Uterus (tissue), 4 donors: Measurements from ENCODE around the gene ARRDC1. TPM values are rescaled to one million over a fixed set of nuclear protein-coding genes. Genes with fewer than 3 reads are reported as not detected.

Source experiments
- DNase-seq, 2 donors: peaks; one replicate each; pipeline ENCODE4 v3.0.0-alpha.2; 2019 to 2020
- H3K27ac ChIP-seq, 2 donors: fragments of 200-600 bp; sonication (generic); 1 replicate in 1 of 2; 2 replicates in 1 of 2; pipeline ENCODE4 v1.5.1; 2016 to 2018
- H3K27me3 ChIP-seq, 2 donors: fragments of 200-600 bp; sonication (generic); one replicate each; pipeline ENCODE4 v1.5.1; 2018 to 2019; ENCODE audit warnings: control low read depth in 1 of 2
- H3K36me3 ChIP-seq, 2 donors: fragments of 200-600 bp; sonication (generic); one replicate each; pipeline ENCODE4 v1.5.1; 2019; ENCODE audit warnings: control low read depth in 1 of 2
- H3K4me1 ChIP-seq, 2 donors: fragments of 200-600 bp; sonication (generic); one replicate each; pipeline ENCODE4 v1.5.1; 2018 to 2019; ENCODE audit warnings: control low read depth in 1 of 2
- H3K4me3 ChIP-seq, 2 donors: fragments of 200-600 bp; sonication (generic); 1 replicate in 1 of 2; 2 replicates in 1 of 2; pipeline ENCODE4 v1.5.1; 2018 to 2019; ENCODE audit warnings: mild to moderate bottlenecking in 1 of 2
- H3K9me3 ChIP-seq, 2 donors: fragments of 200-600 bp; sonication (generic); one replicate each; pipeline ENCODE4 v1.5.1; 2019; ENCODE audit warnings: control low read depth in 1 of 2
- POLR2A ChIP-seq, 2 donors: fragments of 450-650 bp; IDR thresholded peaks; one replicate each; pipeline ENCODE4 v1.6.1; 2016; ENCODE audit warnings: antibody characterized with exemption in 2 of 2, mild to moderate bottlenecking in 1 of 2, moderate library complexity in 1 of 2
- intact Hi-C: fragments of 100-400 bp; cut with DNase I; formaldehyde crosslinking; loops from one replicate; pipeline ENCODE4 v1.15.1; 2023; ENCODE audit warnings: low total_unique reads
- total RNA-seq, 4 donors: library from RNA; depleted of rRNA in 3 of 4; stranded (reverse); fragments of >200 nt in 3 of 4; gene quantifications; one replicate each; pipeline versions ENCODE4 v1.1.0 to v1.2.4, GENCODE V29; 2014 to 2023
- TF ChIP-seq, protein P1 (sequence below), 4 experiments: fragments of 200-600 bp in 2 of 4; fragments of 450-650 bp in 2 of 4; sonication (generic) in 2 of 4; IDR thresholded peaks; one replicate each; pipeline ENCODE4 v1.5.1; 2016 to 2019; ENCODE audit warnings: antibody characterized with exemption in 4 of 4, mild to moderate bottlenecking in 2 of 4, moderate library complexity in 1 of 4
- donor health status: DM: yes; HTN: yes; CAD: no.

ARRDC1 gene
- total RNA-seq, 4 donors from 2014 or later = 10.3 to 25.1 (median 21.3) TPM

DNA sequence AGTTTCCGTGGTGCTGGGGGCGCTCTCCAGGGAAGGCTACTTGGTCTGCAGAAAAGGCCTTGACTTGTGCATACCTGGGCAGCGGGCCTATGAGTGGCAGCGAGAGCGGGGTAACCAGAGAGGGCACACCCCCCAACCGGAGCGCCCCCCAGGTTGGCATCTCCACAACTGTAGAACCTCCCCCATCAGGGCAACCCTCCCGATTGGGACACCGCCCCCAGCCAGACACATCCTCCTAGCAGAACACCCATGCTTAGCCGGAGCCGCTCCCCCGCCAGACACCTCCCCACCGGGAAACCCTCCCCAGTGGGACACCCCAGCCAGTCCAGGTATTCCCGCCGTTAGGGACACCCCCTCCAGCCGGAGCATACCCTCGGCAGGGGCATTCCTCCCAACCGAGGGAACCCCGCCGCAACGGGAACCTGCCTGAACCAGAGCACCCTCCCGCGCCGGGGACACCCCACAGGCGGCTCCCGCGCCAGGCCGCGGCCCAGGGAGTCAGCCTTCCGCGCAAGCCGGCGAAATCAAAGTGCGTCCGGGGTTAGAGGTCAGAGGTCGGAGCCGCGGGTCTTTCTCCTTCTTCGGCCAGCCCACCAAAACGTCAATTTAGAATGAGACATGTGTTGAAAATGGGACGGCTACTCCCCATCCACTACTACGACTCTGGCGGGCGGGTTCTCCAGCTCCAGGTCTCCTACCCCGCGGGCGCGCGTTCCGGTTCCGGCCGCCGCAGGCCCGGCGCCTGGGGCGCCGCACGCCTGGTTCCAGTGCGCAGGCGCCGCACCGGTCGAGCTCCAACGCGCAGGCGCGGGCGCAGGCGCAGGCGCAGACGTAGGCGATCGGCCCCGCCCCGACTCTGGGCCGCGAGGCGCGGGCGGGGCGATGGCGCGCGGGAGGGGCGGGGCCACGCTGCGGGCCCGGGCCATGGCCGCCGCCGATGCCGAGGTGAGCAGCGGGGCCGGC lies 12.9 kb downstream of the ARRDC1 start, which contains the start of gene EHMT1:
EHMT1 (plus strand) TSS at position 901 of the 963 bp plus-strand sequence; CDS start at position 925, 24 bp downstream.
- H3K27me3 ChIP-seq = no peaks in the 10 kb centered on the region
- H3K27ac ChIP-seq = peak within 1 kb of the TSS; percentile 74 to 91
- peak; percentile 42 to 61 for TF ChIP-seq POLR2A (IDR thresholded peaks at IDR 0.05)
- TF ChIP-seq, protein P1, sequence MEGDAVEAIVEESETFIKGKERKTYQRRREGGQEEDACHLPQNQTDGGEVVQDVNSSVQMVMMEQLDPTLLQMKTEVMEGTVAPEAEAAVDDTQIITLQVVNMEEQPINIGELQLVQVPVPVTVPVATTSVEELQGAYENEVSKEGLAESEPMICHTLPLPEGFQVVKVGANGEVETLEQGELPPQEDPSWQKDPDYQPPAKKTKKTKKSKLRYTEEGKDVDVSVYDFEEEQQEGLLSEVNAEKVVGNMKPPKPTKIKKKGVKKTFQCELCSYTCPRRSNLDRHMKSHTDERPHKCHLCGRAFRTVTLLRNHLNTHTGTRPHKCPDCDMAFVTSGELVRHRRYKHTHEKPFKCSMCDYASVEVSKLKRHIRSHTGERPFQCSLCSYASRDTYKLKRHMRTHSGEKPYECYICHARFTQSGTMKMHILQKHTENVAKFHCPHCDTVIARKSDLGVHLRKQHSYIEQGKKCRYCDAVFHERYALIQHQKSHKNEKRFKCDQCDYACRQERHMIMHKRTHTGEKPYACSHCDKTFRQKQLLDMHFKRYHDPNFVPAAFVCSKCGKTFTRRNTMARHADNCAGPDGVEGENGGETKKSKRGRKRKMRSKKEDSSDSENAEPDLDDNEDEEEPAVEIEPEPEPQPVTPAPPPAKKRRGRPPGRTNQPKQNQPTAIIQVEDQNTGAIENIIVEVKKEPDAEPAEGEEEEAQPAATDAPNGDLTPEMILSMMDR (IDR thresholded peaks at IDR 0.05) = peak in 2 of 4 experiments; percentile 11 to 35
- intact Hi-C loops = no loop called here
- peak; percentile 79 to 92 for DNase-seq
- H3K4me3 ChIP-seq = peak within 1 kb of the TSS; percentile 72 to 87
- no peaks in the 10 kb centered on the region for H3K9me3 ChIP-seq
- no peaks in the 10 kb centered on the region for H3K36me3 ChIP-seq
- H3K4me1 ChIP-seq = peaks cover 4 to 16% of the 10 kb centered on the region in 2 donors

DNA sequence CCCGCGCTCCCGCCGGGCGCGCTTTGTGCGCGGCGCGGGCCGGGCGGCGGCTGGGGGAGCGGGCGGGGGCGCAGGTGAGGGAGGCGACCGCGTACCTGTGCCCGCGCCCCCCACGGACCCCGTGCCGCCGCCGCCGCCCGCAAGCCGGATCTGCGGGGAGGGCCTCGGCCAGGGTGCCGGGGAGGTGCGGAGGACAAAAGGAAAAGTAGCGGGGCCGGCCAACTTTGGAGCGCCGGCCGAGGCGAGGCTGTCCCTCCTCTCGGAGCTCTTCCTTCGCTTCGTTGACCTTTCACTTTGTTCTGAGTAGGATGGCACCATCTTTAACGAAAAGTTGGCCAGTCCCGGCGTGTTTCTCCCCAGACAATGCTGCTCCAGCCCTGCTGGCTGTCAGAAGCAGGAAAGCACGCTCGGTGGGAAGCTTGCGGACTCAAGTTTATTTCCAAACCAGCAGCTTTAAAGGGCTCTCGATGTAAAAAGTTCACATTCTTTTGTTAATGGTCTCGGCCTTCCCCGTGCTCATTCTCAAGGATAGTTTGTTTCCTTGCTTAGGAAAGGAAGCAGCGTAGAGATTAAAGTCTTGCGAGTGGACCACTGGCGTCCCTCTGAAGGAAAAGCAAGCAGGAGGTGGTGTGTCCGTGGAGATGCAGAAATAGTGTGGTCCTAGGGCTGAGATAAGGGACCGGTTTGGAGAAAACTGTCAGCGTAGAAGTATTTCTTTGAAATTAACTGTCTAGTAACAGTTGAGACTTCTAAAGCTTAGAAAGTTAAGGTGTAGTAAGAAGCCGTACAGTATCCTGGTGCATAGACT lies 14.0 kb downstream of the ARRDC1 start:
- peaks cover 4 to 16% of the 10 kb centered on the region in 2 donors for H3K4me1 ChIP-seq
- TF ChIP-seq POLR2A (IDR thresholded peaks at IDR 0.05) = no peak
- TF ChIP-seq, protein P1 (IDR thresholded peaks at IDR 0.05) = no peak
- intact Hi-C loops = no loop called here

DNA sequence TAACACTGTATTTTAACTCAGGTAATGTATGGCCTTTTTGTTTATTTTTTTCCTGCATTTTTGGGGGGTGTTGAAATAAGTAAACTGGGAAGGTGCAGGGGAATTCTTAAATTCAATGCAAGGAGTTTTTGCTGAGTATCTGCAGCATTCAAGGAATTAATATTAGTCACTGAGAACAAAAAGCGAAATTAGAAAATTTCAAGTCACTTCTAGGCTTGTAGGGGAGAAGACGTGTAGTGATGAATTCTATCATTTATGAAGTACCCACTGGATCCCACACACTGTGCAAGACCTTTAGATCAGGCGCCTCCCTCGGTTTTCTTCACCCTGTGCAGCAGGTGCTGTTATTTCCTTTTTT lies 14.5 kb downstream of the ARRDC1 start:
- H3K36me3 ChIP-seq = no peaks in the 10 kb centered on the region
- H3K4me1 ChIP-seq = peaks cover 4 to 16% of the 10 kb centered on the region in 2 donors
- DNase-seq = no peak
- peak overlapping the region; percentile 57 to 73 for H3K4me3 ChIP-seq
- intact Hi-C loops = no loop called here
- H3K9me3 ChIP-seq = no peaks in the 10 kb centered on the region
- TF ChIP-seq, protein P1 (IDR thresholded peaks at IDR 0.05) = no peak
- TF ChIP-seq POLR2A (IDR thresholded peaks at IDR 0.05) = no peak
- no peaks in the 10 kb centered on the region for H3K27me3 ChIP-seq
- peak overlapping the region in 1 of 2 donors; percentile 74 for H3K27ac ChIP-seq

More for the DNA sequence above, 14.0 kb downstream of the ARRDC1 start:
- H3K4me3 ChIP-seq = peak overlapping the region; percentile 57 to 73
- H3K27ac ChIP-seq = peak overlapping the region; percentile 74 to 83
- no peaks in the 10 kb centered on the region for H3K36me3 ChIP-seq
- H3K9me3 ChIP-seq = no peaks in the 10 kb centered on the region
- no peak for DNase-seq
- no peaks in the 10 kb centered on the region for H3K27me3 ChIP-seq

DNA sequence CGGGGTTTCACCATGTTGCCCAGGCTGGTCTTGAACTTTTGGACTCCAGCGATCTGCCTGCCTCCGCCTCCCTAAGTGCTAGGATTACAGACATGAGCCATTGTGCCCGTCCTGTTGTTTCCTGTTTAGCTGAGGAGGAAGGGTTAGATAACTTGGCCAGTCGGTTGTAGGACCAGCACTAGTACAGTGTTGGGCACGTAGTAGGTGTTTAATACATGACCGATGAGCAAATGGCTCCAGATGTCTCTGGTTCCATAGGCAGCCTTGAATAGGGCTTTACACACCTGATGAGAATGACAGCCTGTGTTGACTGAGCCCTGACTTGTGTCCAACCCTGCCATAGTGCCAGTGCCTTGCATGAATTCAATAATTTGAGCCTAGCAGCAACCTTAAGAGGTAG lies 15.1 kb downstream of the ARRDC1 start:
- Histone ChIP-seq H3K4me1 (peaks cover 4 to 16% of the 10 kb centered on the region in 2 donors), H3K36me3 (no peaks in the 10 kb centered on the region), H3K9me3 (no peaks in the 10 kb centered on the region), H3K27ac (no peak overlapping the region), H3K4me3 (no peak overlapping the region), H3K27me3 (no peaks in the 10 kb centered on the region)
- no peak for DNase-seq
- intact Hi-C loops = no loop called here
- TF ChIP-seq, protein P1 (IDR thresholded peaks at IDR 0.05) = no peak
- no peak for TF ChIP-seq POLR2A (IDR thresholded peaks at IDR 0.05)
